A549 treated with Hydrocortisone at 1 μM for 4 hours (cell line): ENCODE measurements around the gene ST8SIA1. TPM values are rescaled to one million over a fixed set of nuclear protein-coding genes. Genes with fewer than 3 reads are reported as not detected.

ENCODE experiments used
- total RNA-seq: library from RNA; stranded (reverse); fragments of 200-300 nt; extraction: Qiagen RNA extraction; gene quantifications from 5 replicates; pipeline ENCODE4 v1.2.3, GENCODE V29; 2022

The ST8SIA1 gene
- not detected in 5 replicates for total RNA-seq

GRCh38 chr12:22334410-22335100 lies at the start of gene ST8SIA1:
Gene ST8SIA1, minus strand, starts transcription at chr12:22334707. Its CDS starts 475 bp downstream, at chr12:22334232.

Other genes starting within 250 kb of the ST8SIA1 start
- 10.3 to 15.4 TPM (median 13.4 TPM) in 5 replicates for gene C2CD5, start 209.8 kb upstream of the ST8SIA1 start, total RNA-seq